NCI-H187 (cell line): ENCODE measurements around the gene DNAH2.

Experiments used
- DNase-seq, 2 experiments: peaks; one replicate each; lab custom pipeline; 2025; lab: John Stamatoyannopoulos, UW

The DNAH2 gene

GRCh38 chr17:7820231-7820630, 102.7 kb downstream of the DNAH2 start:
- DNase-seq = no peak

- no peak for DNase-seq
Measured at GRCh38 chr17:7822126-7822525, 104.6 kb downstream of the DNAH2 start.

DNA sequence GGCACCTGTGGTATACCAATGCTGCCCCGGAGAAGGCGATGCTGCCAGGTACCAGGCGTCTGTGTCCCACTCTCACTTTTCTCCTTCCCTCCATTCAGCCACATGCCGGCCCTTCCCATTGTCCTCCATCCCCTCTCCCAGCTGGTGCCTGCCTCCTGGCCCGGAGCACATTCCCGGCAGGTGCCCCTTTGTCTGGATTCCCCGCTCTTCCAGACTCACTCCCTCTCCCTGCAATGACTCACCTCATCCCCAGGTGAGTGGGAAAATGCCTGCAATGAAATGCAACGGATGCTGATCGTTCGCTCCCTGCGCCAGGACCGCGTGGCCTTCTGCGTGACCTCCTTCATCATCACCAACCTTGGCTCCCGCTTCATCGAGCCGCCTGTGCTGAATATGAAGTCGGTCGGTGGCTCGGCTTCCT, 106.0 kb downstream of the DNAH2 start:
- DNase-seq = no peak

DNA sequence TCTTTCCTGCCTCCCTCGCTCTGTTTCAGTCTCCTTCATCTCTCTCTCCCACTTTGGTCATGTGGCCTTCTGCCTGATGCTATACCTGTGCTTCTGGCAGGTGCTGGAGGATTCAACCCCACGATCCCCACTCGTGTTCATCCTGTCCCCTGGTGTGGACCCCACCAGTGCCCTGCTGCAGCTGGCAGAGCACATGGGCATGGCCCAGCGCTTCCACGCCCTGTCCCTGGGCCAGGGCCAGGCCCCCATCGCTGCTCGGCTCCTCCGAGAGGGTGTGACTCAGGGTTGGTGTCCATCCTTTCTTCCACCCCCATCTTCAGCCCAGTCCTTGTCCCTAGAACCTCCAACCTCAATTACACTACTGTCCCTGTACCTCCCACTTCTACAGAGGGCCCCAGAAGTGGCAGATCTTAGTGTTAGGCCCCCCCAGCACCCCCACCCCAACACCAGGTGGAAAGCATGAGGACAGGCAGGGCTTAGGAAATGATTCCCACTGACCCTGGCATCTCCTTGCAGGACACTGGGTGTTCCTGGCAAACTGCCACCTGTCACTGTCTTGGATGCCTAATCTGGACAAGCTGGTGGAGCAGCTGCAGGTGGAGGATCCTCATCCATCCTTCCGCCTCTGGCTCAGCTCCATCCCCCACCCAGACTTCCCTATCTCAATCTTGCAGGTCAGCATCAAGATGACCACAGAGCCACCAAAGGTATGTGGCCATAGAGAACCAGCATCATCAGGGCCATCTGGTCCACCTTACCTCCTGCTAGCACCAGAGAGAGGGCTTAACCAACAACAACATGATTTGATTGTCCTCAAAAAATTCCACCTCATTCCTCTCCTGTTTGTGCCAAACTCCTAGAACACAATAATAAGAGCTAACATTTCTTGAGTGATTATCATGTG, 106.7 kb downstream of the DNAH2 start:
- no peak for DNase-seq

- no peak for DNase-seq
Measured at GRCh38 chr17:7825206-7825990, 107.9 kb downstream of the DNAH2 start.

DNA sequence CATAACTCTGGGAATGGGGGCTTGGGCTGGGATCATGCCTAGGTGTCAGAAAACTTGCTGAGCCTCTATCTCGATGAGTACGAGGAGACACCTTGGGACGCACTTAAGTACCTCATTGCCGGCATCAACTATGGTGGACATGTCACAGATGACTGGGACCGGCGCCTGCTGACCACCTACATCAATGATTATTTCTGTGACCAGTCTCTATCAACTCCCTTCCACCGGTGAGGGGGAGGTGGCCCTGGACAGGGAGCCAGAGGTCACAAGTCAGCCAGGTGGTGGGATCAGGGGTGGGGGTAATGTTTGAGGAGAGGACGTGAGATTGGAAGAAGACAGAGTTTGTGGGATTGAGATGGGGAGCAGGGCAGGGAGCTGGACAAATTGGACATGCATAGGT, 113.1 kb downstream of the DNAH2 start:
- no peak for DNase-seq

GRCh38 chr17:7831233-7831632, 113.7 kb downstream of the DNAH2 start:
- DNase-seq = no peak

GRCh38 chr17:7832431-7832830, 114.9 kb downstream of the DNAH2 start:
- DNase-seq = no peak

DNA sequence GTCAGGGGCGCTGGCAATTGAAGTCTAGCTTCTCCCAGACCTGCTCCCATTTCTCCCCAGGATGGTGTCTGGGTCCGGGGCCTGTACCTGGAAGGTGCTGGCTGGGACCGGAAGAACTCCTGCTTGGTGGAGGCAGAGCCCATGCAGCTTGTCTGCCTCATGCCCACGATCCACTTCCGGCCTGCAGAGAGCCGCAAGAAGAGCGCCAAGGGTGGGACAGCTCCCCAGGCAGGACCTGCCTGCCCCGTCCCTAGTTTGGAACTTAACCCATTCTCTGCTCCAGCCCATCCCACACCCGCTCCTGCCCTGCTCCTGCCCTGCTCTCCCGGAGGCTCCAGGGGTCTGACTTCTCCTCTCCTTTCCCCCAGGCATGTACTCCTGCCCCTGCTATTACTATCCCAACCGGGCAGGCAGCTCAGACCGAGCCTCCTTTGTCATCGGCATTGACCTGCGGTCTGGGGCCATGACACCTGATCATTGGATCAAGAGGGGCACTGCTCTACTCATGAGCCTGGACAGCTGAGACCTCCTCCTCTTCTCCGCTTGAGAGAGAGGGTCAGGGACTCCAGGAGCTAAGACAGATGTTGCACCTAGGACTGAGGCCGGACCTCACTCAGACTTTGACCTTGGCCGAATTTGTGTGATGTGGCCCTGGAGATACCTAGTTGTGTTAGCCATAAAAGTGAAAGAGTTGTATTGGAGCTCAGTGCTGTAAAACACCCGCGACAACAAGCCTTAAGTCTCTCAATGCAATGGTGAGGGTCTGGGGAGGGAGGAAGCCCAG, 115.7 kb downstream of the DNAH2 start:
- DNase-seq = no peak

GRCh38 chr17:7833795-7834541, 116.4 kb downstream of the DNAH2 start, which contains the start of gene KDM6B:
Gene KDM6B (plus strand): TSS chr17:7834217. CDS start chr17:7845555, 11,338 bp downstream.
- peak; percentile 54 to 73 for DNase-seq

DNA sequence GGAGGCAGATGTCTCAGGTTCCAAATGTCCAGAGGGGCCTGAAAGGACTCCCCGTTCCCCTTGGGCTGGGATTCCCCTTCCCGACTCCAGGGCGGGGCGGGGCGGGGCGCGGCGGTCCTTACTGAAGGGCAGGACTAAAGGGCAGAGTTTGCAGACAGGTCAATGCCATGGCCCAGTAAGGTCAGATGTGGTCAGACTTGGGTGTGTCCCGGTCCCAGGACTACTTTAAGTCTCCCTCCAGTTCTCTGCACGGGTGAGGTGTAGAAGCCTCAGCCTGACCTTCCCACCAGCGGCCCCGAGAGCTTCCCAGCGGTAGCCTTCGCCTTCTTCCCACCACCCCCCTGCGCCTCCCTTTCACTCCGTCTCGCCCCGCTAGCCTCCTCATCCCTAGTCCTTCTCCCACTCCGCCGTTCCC, 117.0 kb downstream of the DNAH2 start:
- no peak for DNase-seq

DNA sequence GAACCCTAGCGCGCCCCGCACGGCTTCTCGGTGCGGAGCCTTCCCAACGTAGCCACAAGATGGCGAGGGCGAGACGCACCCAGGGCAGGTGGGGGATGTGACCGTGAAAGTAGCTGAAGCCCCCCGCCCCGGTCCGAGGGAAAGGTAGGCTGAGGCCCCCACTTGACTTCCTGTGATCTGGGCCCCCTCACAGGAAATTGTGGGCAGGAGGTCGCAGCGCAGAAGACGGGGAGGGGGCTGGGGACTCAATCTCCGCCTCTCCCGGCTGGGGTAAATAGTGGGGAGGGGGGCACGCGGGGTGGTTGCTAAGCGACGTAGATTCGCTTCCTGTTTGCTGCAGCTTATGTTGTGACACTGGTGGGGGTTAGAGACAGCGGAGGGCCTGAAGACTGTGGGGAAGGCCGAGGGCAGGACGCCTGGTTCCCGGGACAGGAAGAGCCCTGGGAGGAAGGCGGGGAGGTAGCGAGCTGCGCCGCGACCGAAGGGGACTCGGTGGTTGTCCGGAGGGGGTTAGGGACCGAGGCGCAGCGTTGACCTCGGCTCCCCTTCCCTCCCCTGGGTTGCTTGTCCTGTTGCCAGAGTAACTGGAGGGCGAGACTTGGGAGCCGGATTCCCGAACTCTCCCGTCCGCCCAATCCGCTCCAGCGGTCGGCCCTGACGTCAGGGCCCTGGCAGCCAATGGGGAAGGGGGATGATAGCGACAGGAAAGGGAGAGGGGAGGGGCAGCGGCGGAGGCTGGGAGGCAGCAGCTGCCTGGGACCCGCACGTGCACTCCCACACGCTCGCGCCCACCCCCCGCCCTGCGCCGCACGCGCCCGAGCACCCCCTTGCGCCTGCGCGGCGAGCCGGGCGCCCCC, 117.6 kb downstream of the DNAH2 start:
- peak; percentile 66 to 88 for DNase-seq

DNA sequence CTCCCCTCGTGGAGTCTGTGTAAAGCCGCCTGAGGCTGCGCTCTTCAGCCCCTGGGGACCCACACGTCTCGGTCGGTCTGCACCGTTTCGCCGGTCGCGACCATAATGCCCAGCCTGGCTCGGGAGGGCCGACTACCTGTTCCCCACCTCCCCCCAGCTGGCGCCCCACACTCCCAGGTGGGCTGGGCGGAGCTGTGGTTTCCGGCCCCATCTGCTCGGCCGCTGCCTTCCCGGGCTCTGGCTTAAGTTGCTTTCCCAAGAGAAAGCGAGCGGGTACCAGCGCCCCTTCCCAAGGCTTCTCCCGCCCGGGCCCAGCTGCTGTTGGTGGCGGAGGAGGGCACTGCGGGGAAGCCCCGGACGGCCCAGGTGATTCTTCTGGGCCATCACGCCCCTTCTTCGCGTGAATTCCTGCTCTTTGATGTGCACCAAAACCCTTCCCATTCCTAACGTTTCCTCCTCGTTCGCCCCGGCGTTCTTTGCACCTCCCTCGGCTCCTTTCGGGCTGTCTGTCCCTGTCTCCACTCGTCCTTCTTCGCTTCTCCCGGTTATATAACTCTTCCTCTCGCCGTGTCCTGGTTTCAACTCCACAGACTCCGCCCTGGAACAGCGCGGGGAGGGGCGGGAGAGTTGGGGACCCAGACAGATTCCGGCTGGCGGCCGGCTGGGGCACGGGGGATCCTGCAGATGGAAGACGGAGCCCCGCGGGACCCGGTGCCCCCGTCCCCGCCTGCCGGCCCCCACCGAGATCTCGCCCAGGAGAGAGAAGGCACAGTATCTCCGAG, 118.5 kb downstream of the DNAH2 start:
- DNase-seq = no peak

DNA sequence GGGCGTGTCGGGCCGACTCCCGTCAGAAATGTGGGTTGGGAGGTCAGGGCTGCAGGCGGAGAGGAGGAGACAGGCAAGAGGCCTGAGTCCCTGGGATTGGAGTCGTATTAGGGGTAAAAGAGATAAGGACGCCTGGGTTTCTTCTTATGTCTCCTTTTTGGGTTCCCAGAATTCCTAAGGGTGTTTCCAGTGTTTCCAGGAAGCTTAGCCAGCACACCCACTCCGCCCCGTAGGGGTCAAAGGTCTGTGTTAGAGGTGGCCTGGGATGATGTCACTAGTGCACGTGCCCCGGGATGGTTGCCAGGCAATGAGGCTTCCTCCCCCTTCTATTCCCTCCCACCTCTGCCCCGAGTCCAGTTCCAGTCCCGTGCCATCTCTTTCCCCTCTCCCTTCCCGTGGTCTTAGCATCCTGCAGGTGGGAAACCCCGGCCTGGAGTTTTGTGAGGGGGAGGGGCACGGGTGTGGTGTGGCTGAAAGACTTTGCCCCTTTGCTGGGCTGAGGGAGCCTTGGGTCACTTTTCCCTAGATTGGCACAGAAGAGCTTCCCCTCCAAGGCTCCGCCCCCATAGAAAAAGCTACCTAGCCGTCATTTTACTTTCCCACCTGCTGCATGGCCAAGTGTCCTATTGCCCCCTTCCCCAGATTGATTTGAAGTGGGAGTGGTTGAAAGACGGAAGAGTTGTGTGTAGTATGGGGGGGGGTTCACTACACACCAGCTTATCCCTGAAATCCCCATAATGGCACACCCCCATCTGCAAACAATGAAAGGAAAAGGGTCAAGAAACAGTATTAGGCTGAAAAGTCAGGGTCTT, 119.3 kb downstream of the DNAH2 start:
- peak; percentile 63 to 82 for DNase-seq

GRCh38 chr17:7837408-7838088, 120.0 kb downstream of the DNAH2 start:
- no peak for DNase-seq

GRCh38 chr17:7838090-7839075, 120.8 kb downstream of the DNAH2 start:
- no peak for DNase-seq
